GM19025 (cell line): ENCODE data around the gene NLRP6.
"Not testable (repeated sequence)": the region's sequence is repeated elsewhere in the genome, so short reads cannot be mapped to it uniquely, and the experiment has no call there.

ENCODE experiments used
- ATAC-seq: cut with Tn5 transposase; IDR thresholded peaks from one replicate; pipeline ENCODE4 v1.9.1; 2021; ENCODE audit warnings: mild to moderate bottlenecking, low read depth, moderate library complexity; ENCODE audit not compliant: unreplicated experiment

NLRP6 gene

DNA sequence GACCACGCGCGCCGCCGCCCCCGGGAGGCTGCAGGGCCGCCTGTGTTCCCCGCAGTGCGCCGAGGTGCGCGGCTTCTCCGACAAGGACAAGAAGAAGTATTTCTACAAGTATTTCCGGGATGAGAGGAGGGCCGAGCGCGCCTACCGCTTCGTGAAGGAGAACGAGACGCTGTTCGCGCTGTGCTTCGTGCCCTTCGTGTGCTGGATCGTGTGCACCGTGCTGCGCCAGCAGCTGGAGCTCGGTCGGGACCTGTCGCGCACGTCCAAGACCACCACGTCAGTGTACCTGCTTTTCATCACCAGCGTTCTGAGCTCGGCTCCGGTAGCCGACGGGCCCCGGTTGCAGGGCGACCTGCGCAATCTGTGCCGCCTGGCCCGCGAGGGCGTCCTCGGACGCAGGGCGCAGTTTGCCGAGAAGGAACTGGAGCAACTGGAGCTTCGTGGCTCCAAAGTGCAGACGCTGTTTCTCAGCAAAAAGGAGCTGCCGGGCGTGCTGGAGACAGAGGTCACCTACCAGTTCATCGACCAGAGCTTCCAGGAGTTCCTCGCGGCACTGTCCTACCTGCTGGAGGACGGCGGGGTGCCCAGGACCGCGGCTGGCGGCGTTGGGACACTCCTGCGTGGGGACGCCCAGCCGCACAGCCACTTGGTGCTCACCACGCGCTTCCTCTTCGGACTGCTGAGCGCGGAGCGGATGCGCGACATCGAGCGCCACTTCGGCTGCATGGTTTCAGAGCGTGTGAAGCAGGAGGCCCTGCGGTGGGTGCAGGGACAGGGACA lies 2.7 kb downstream of the NLRP6 start:
- no peak for ATAC-seq

DNA sequence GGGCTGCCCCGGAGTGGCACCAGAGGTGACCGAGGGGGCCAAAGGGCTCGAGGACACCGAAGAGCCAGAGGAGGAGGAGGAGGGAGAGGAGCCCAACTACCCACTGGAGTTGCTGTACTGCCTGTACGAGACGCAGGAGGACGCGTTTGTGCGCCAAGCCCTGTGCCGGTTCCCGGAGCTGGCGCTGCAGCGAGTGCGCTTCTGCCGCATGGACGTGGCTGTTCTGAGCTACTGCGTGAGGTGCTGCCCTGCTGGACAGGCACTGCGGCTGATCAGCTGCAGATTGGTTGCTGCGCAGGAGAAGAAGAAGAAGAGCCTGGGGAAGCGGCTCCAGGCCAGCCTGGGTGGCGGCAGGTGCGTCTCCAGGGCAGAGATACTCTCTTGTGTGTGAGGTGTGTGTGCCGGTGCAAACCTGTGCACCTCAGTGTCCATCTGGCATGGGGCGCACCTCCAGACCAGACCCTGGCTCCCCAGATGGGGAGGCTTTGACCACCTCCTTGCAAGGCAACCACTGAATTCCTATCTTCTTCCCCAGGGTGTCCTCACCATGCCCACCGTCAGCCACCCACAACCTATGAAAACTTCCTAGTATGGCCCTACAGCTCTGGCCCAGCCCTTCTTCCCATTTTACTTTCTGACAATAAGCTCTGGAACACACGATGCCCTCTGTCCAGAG lies 3.4 kb downstream of the NLRP6 start:
- no peak for ATAC-seq

DNA sequence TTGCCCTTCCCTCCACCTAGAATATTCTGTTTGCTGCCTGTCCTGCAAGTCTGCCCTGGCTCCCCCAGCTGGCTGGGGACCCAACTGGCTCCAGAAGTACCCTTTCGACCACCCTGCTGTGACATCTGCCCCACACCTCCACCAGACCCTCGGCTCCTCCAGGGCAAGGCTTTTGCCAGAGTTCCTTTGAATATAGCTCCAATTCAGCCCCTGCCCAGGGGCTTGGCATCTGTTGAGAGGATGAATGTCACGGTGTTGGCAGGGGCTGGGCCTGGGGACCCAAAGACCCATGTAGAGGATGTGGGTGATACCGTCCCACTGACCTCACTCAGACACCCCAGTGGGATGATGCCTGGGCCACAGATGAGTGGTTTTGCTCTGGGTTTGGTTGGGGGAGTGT lies 4.0 kb downstream of the NLRP6 start:
- no peak for ATAC-seq

DNA sequence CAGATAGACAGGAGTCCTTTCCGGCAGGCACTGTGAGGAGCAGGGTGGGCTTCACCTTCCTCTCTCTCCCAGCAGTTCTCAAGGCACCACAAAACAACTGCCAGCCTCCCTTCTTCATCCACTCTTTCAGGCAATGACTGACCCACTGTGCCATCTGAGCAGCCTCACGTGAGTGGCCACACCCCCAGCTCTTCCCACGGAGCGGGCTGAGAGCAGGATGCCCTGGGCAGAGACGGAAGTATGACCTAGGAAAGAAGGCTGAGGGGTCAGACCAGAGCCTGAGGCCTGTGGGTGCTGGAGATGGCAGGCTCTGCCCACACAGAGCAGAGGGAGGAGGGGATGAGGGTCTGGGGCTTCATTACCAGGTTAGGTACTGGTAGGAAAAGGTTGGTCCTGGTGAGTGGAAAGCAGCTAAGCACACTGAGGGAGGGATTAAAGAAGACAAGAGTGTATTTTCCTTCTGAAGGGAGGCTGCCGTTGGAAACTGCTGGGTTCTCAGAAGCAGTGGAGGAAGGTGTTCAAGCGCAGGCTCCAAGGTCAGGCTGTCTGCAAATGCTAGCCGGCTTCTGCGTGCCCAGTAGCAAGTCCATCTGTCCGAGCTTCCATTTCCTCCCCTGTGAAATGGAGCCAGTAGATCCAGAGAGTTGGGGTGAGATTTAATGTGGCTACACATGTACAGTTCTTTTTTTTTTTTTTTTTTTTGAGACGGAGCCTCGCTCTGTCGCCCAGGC lies 4.6 kb downstream of the NLRP6 start:
- no peak for ATAC-seq

DNA sequence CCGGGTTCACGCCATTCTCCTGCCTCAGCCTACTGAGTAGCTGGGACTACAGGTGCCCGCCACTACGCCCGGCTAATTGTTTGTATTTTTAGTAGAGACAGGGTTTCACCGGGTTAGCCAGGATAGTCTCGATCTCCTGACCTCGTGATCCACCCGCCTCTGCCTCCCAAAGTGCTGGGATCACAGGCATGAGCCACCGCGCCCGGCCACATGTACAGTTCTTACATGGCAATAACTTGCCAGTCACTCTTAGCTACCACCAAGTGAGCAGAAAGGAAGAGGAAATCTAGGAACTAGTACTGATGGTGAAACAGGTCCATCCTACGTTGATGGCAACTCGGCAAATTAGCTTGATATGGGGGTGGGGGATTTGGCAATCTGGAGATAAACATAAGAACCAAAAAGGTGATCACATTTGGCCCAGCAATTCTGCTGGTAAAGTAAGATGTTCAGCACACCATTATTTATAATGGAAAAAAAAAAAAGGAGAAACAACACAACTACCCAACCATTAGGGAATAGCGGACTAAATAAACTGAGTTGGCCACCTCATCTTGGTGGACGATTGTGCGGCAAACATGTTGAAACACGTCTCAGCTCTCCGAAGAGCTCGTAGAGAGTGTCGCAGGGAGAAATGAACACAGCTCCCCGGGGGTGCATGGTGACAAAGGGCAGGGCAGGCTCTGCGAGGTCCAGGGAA lies 5.3 kb downstream of the NLRP6 start:
- no peak for ATAC-seq

DNA sequence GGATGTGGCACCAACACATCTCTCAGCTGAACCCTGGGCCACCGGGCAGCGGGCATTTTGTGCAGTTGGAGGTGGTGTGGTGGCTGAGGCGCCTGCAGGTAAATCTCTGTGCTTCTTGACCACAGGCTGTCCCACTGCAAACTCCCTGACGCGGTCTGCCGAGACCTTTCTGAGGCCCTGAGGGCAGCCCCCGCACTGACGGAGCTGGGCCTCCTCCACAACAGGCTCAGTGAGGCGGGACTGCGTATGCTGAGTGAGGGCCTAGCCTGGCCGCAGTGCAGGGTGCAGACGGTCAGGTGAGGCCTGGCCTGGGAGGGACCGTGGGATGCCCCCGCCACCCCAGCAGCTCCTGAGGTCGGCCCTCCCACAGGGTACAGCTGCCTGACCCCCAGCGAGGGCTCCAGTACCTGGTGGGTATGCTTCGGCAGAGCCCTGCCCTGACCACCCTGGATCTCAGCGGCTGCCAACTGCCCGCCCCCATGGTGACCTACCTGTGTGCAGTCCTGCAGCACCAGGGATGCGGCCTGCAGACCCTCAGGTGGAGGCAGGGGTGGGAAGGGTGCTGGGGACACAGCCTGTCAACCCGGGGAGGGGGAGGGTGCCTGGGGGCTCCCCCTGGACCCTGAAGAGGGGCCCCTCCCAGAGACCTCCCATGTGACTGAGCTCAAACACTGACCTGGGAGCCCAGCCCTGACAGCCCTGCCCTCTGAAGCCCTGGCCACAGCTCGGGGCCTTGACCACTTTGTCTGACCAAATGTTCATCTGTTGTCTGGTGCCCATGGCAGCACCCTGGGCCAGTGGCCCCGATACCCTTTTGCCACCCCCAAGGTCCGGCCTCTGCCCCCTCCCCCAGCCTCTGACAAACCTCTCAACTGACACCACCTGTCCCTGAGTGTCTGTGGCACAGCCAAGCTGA lies 6.2 kb downstream of the NLRP6 start:
- no peak for ATAC-seq

DNA sequence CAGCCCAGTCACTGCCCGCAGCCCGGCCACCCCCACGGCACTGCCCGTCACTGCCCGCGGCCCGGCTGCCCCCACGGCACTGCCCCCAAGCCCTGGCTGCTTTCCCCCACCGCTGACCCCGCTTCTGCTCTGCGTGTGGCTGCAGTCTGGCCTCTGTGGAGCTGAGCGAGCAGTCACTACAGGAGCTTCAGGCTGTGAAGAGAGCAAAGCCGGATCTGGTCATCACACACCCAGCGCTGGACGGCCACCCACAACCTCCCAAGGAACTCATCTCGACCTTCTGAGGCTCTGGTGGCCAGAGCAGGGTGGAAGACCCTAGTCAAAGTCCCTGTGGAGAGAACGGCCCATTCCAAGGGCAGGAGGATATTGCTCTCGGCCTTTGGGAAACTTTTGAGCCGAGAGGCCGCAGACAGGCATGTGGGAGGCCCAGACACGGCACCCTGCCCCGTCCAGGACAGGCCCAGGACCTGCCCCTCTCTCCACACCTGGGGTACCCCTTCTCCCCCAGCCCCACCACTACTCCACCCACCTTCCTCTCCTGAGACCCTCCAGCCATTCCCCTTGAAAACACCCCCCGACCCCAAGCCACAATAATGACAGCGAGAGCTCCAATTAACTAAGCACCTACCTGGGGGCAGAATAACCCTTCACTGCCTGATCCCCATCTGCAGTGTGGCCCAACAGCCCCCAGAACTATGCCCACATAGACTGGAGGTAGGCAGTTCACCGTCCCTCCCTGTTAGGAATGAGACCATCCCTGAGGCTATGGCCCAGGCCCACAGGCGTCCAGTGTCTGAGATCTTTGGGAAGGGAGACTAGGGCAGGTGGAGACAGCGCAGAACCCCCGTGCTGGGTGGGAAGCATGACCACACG lies 7.0 kb downstream of the NLRP6 start:
- no peak for ATAC-seq

DNA sequence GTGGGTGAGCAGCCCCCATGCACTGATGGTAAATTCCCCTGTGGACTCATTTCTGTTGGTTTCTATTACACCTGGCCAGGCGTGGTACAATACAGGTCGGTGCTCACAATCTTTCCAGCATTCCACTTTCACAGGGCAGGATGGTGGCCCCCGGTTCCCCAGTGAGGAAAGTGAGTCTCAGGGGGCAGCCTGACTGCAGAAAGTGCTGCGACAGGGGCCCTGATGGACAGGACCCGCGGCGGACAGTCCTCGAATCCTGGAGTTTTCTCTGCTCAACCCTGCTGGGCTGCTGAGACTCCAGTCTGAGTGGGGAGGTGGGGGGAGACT lies 7.7 kb downstream of the NLRP6 start:
- no peak for ATAC-seq

DNA sequence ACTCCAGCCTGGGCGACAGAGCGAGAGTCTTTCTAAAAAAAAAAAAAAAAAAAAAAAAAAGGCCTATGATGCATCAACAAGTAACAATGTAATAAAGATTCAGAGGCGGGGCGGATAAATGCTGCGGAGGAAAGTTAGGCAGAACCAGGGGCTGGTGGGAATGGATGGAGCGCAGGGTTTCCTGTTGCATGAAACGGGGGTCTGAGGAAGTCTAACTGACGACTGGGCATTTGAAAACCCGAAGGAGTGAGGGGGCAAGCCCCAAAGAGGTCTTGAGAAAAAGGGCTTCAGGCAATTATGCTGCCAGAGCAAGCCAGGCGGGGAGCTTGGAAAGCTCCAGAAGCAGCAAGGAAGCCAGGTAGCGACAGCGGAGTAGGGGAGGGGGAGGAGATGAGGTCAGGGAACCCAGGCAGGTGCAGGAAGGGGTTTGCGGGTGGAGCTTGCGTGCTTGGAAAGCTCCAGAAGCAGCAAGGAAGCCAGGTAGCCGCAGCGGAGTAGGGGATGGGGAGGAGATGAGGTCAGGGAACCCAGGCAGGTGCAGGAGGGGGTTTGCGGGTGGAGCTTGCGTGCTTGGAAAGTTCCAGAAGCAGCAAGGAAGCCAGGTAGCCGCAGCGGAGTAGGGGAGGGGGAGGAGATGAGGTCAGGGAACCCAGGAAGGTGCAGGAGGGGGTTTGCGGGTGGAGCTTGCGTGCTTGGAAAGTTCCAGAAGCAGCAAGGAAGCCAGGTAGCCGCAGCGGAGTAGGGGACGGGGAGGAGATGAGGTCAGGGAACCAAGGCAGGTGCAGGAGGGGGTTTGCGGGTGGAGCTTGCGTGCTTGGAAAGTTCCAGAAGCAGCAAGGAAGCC lies 9.0 kb downstream of the NLRP6 start:
- ATAC-seq = not testable (repeated sequence)

DNA sequence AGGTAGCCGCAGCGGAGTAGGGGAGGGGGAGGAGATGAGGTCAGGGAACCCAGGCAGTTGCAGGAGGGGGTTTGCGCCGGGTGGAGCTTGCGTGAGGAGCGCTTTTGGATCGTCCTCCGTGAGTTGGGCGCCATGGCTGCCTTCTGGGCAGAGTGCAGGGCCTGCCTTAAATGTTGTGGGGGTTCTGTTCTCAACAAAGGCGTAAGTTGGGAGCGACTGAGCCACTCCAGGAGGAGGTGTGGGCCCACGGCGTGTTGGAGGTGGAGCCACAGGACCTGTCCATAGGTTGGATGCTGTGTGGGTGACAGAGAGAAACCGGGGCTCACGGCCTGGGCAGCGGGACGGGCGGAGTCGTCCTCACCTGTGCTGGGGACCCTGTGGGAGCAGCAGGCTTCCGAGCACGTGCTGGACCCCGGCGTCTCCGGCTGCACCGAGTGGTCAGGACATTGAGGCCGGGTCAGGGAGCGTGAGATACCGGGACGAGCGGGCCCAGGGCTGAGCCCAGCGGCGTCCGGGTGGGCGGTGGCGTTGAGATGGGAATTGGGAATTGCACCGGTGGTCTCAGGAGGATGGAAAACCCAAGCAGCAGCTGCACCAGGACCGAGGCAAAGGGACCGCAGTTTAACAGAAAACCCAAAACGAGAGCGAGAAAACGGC lies 9.7 kb downstream of the NLRP6 start:
- no peak for ATAC-seq

DNA sequence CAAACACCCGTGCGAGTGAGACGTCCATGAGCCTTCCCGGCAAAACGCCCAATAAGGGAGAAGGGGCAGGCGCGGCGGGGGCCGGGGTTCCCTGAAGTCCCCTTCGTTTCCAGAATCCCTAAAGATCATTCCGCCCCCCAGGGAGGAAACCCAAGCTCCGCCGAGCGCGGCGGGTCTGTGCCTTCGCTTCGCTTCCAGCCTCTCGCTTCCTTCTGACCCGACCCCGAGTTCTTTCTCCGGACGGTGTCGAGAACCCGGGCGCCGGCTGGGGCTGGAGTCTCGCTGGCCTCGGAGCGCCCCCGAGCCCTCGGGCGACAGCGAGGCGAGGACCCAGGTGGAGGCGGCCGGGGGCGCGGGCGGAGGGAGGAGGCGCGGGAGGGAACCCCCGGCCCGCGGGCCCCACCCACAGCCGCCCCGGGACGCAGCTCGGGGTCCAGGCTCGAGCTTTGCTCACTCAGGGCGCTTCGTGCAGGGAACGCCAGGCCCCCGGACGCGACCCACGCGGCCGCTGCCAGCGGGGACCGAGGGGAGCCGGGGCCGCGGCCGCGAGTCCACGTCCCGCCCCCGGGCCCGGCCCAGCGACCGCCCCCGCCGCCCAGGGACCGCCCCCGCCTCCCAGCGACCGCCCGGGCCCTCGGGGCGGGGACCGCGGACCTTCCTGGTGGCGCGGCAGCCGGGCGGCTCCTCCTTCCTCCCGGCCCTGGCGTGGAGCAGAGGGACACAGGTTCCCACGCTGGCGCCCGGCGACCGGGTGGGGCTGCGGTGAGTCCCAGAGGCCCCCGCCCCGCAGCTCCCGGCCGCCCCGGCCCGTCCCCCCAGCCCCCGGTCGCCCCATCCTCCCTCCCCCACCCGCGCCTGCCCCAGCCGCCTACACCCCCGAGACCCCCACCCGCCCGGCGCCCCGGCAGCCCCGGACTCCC lies 10.5 kb downstream of the NLRP6 start, which contains the start of gene PGGHG:
Gene PGGHG, plus strand, starts transcription at position 649 of the 920 bp plus-strand sequence. CDS start 691 bp downstream, outside the sequence.
- no peak for ATAC-seq

DNA sequence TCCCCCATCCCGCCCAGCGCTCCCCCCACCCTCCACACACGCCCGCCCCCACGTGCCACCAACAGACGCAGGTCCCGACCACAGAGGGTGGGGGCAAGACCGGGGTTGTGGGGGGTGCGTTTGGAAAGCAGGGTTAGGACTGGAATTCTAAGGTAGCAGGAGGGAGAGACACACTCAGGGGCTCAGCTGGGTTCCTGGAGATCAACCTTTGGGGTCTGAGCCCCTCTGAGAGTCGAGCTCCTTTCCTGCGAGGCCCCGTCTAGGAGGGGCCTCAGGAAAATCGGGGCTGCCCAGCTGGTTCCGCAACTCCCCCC lies 11.1 kb downstream of the NLRP6 start:
- no peak for ATAC-seq

DNA sequence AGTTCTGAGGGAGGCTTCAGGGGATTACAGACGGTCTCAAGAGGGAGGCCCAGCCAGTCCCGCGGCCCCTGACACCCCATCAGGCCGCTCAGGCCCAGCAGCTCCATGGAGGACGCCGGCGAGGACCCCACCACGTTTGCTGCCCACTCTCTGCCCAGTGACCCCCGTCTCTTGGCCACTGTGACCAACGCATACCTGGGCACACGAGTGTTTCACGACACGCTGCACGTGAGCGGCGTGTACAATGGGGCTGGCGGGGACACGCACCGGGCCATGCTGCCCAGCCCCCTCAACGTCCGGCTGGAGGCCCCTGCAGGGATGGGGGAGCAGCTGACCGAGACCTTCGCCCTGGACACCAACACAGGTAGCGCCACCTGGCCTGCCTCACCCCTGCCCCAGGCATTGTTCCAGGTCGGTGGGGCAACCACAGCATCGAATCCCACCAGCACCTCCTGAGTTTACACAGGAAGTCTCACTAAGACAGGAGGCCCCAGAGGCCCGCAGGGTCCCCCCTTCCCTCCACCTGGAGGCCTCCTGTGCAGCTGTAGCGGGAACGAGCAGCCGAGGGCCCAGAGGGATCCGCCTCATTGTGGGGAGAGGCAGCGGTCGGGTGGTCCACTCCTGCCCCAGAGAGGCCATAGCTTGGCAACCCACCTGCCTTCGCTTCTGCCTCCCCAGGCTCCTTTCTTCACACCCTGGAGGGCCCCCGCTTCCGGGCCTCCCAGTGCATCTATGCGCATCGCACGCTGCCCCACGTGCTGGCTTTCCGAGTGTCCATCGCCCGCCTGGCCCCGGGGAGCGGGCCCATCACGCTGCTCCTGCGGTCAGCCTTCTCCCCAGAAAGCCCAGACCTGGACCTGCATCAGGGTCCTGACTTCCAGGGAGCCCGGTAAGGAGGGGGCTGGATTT lies 11.8 kb downstream of the NLRP6 start:
- no peak for ATAC-seq

DNA sequence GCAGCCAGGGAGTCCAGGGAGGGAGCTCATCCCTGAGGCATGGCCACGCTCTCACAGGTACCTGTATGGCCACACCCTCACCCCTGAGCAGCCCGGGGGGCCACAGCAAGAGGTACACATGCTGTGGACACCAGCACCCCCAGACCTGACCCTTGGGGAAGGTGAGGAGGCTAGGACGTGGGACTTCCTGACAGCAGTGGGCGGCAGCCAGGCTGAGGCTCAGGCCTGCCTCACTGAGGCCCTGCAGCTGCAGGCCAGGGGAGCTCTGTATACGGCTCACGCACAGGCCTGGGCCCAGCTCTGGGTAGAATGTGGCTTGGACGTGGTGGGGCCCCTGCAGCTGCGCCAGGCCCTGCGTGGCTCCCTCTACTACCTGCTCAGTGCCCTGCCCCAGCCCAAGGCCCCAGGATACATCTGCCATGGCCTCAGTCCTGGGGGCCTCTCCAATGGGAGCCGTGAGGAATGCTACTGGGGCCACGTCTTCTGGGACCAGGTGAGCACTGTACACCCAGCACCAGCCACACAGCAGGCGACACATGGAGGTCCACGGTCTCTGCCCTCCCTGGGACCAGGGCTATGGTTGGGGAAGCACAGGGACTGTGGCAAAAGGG lies 12.5 kb downstream of the NLRP6 start:
- no peak for ATAC-seq
